ENCODE results near the gene SGF29.

DNA sequence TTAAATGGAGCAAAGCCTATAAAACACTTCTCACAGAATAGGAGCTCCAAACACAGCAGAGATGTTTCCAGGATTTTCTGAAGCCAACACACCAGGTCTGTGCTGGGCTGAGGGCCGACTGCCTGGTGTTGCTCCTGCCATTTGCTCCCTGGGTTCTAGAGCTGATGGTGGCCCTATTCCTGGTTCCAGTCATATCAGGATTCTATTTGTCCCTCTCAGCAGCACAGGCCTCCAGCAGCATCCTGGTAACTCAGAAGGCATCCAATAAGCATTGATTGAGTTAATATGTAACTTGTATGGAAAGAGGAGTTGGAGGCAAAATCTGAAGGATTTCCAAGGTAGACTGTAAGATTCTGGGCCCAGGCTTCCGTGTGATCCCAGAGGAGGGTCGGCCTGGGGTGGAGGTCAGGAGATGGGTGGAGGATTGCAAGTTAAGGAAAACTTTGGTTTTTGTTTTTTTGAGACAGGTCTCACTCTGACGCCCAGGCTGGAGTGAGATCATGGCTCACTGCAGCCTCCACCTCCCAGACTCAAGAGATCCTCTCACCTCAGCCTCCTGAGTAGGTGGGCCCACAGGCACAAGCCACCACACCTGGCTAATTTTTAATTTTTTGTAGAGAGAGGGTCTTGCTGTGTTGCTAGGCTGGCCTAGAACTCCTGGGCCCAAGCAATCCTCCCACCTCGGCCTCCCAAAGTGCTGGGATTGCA is 20.6 kb upstream of the SGF29 start:
- TF ChIP-seq POLR2A (IDR thresholded peaks at IDR 0.05) (no peak), POLR2AphosphoS5 (IDR thresholded peaks at IDR 0.05) (no peak)
- TF ChIP-seq, protein P1, sequence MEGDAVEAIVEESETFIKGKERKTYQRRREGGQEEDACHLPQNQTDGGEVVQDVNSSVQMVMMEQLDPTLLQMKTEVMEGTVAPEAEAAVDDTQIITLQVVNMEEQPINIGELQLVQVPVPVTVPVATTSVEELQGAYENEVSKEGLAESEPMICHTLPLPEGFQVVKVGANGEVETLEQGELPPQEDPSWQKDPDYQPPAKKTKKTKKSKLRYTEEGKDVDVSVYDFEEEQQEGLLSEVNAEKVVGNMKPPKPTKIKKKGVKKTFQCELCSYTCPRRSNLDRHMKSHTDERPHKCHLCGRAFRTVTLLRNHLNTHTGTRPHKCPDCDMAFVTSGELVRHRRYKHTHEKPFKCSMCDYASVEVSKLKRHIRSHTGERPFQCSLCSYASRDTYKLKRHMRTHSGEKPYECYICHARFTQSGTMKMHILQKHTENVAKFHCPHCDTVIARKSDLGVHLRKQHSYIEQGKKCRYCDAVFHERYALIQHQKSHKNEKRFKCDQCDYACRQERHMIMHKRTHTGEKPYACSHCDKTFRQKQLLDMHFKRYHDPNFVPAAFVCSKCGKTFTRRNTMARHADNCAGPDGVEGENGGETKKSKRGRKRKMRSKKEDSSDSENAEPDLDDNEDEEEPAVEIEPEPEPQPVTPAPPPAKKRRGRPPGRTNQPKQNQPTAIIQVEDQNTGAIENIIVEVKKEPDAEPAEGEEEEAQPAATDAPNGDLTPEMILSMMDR (IDR thresholded peaks at IDR 0.05) = no peak

All from breast epithelium (tissue), 3 donors.